ENCODE measurements around the gene MADCAM1. TPM values are rescaled to one million over a fixed set of nuclear protein-coding genes. Genes with fewer than 3 reads are reported as not detected.

MADCAM1 gene
- total and polyA plus RNA-seq, 10 of the 15 experiments (the other 5 are each of a cell fraction or from before 2014, with no cell fraction given): 0.06 to 0.32 (median 0.31) TPM; not detected in 5

DNA sequence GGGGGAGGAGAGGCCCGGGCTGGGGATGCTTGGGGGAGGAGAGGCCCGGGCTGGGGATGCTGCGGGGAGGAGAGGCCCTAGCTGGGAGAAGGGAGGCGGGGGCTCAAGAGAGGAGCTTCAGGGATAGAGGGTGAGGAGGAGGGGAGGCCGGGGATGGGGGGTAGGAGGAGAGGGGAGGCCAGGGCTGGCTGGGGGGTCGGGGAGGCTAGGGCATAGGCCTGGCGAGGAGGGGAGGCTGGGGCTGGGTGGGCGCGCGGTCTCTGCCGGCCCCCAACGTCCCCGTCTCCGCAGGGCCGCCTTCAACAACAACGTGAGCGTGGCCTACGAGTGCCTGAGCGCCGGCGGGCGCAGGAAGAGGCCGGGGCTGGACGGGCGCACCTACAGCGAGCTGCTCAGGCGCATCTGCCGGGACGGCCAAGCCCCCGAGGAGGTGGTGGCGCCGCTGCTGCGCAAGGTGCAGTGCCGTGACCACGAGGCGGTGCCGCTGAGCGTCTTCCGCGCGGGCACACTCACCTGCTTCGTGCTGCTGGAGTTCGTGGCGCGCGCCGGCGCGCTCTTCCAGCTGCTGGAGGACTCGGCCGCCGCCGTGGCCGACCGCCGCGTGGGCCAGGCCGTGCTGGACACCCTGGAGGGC is 22.4 kb downstream of the MADCAM1 start:
- ATAC-seq: peak; percentile 48
- no peaks in the 10 kb centered on the region for H3K79me2 ChIP-seq (ENCODE audit: control insufficient read depth, insufficient read depth, low read length)
- DNase-seq (ENCODE audit: low read depth, low spot score): no peak
- no peaks in the 10 kb centered on the region; the same call in 1 of the 2 replicates for H4K20me1 ChIP-seq (ENCODE audit: control insufficient read depth, insufficient read depth)
- CTCF ChIA-PET: no interaction called here
- no peak overlapping the region for H3K4me2 ChIP-seq (ENCODE audit: control insufficient read depth, insufficient read depth)
- RAD21 ChIA-PET (ENCODE audit: unreplicated experiment): no interaction called here
- no peak for FAIRE-seq
- no peaks in the 10 kb centered on the region for H3K36me3 ChIP-seq (ENCODE audit: control insufficient read depth in 2 of 2, insufficient read depth in 2 of 2, low read length in 1 of 2)
- H3K9me3 ChIP-seq (replicated peaks; ENCODE audit: control insufficient read depth, insufficient read depth, low read length): no peaks in the 10 kb centered on the region
- no TSS peak for BruUV-seq (replicated peaks)
- whole genome bisulfite sequencing (ENCODE audit: insufficient coverage, insufficient replicate concordance, low lambda C conversion rate, missing lambda C conversion rate): 74% methylated on average over 42 of the region's 58 CpGs
- POLR2A ChIA-PET: no interaction called here
- SMC1A ChIA-PET (ENCODE audit: uncharacterized antibody, unreplicated experiment): no interaction called here
- TF ChIP-seq MTA3 (IDR thresholded peaks at IDR 0.05; ENCODE audit: borderline replicate concordance, low read length) (no peak), NFYB (IDR thresholded peaks at IDR 0.05; ENCODE audit: insufficient read depth, low read depth, low read length) (no peak), ZNF384 (IDR thresholded peaks at IDR 0.05; ENCODE audit: borderline replicate concordance, low read depth, low read length) (no peak), KAT2A (conservative IDR thresholded peaks at IDR 0.05; ENCODE audit: control insufficient read depth, low read depth, low read length) (no peak), BCL11A (IDR thresholded peaks at IDR 0.05; ENCODE audit: low read depth, low read length) (no peak)
- TF ChIP-seq, protein P1, sequence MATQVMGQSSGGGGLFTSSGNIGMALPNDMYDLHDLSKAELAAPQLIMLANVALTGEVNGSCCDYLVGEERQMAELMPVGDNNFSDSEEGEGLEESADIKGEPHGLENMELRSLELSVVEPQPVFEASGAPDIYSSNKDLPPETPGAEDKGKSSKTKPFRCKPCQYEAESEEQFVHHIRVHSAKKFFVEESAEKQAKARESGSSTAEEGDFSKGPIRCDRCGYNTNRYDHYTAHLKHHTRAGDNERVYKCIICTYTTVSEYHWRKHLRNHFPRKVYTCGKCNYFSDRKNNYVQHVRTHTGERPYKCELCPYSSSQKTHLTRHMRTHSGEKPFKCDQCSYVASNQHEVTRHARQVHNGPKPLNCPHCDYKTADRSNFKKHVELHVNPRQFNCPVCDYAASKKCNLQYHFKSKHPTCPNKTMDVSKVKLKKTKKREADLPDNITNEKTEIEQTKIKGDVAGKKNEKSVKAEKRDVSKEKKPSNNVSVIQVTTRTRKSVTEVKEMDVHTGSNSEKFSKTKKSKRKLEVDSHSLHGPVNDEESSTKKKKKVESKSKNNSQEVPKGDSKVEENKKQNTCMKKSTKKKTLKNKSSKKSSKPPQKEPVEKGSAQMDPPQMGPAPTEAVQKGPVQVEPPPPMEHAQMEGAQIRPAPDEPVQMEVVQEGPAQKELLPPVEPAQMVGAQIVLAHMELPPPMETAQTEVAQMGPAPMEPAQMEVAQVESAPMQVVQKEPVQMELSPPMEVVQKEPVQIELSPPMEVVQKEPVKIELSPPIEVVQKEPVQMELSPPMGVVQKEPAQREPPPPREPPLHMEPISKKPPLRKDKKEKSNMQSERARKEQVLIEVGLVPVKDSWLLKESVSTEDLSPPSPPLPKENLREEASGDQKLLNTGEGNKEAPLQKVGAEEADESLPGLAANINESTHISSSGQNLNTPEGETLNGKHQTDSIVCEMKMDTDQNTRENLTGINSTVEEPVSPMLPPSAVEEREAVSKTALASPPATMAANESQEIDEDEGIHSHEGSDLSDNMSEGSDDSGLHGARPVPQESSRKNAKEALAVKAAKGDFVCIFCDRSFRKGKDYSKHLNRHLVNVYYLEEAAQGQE (IDR thresholded peaks at IDR 0.05; ENCODE audit: low read depth, low read length): no peak
- TF ChIP-seq, protein P2, sequence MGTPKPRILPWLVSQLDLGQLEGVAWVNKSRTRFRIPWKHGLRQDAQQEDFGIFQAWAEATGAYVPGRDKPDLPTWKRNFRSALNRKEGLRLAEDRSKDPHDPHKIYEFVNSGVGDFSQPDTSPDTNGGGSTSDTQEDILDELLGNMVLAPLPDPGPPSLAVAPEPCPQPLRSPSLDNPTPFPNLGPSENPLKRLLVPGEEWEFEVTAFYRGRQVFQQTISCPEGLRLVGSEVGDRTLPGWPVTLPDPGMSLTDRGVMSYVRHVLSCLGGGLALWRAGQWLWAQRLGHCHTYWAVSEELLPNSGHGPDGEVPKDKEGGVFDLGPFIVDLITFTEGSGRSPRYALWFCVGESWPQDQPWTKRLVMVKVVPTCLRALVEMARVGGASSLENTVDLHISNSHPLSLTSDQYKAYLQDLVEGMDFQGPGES (IDR thresholded peaks at IDR 0.05): no peak
- H3K4me1 ChIP-seq (ENCODE audit: control insufficient read depth, insufficient read depth, low read length): no peaks in the 10 kb centered on the region
- H2AFZ ChIP-seq (ENCODE audit: control insufficient read depth, low read depth, low read length): no peak overlapping the region
- no peak overlapping the region for H3K9ac ChIP-seq (ENCODE audit: control insufficient read depth, insufficient read depth, low read length)
- in situ Hi-C loops (cut with MboI): no loop called here
- intact Hi-C loops (cut with micrococcal nuclease; ENCODE audit: unreplicated experiment): no loop called here
- no peaks in the 10 kb centered on the region for H3K27me3 ChIP-seq (replicated peaks in 1 of 2; ENCODE audit: control insufficient read depth in 2 of 2, insufficient read depth in 2 of 2, low read length in 1 of 2)
- no peak overlapping the region for H3K4me3 ChIP-seq
- H3K27ac ChIP-seq (ENCODE audit: control insufficient read depth, insufficient read depth): no peak overlapping the region
